ENCODE data around the gene C6orf89.

C6orf89 gene

DNA sequence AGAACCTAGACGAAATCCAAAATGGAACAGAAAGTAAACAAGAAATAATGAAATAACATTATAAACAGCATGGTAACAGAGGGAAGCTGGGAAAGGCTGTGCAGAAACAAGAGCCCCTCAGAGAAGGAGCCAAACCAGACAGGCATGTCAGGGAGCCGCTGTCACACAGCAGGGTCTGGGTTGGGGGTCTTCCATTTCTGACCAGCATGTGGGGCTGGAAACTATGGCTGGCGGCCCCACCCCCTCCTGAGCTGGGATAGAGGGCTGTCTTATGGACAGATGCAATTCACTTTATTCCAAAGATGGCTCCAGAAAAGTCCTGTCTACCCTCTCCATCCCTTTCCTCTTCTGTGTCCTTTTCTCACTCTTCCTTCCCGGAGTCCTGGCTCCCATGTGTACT lies 27.3 kb downstream of the C6orf89 start:
- H4K20me1 ChIP-seq (ENCODE audit: insufficient read depth, low read length), result peaks cover 5% of the 10 kb centered on the region; the same call in 1 of the 2 replicates
- DNase-seq, result no peak
- no peaks in the 10 kb centered on the region for H3K79me2 ChIP-seq (ENCODE audit: low read length)
- H2AFZ ChIP-seq (ENCODE audit: low read length), result no peak overlapping the region
- TF ChIP-seq, protein P1, sequence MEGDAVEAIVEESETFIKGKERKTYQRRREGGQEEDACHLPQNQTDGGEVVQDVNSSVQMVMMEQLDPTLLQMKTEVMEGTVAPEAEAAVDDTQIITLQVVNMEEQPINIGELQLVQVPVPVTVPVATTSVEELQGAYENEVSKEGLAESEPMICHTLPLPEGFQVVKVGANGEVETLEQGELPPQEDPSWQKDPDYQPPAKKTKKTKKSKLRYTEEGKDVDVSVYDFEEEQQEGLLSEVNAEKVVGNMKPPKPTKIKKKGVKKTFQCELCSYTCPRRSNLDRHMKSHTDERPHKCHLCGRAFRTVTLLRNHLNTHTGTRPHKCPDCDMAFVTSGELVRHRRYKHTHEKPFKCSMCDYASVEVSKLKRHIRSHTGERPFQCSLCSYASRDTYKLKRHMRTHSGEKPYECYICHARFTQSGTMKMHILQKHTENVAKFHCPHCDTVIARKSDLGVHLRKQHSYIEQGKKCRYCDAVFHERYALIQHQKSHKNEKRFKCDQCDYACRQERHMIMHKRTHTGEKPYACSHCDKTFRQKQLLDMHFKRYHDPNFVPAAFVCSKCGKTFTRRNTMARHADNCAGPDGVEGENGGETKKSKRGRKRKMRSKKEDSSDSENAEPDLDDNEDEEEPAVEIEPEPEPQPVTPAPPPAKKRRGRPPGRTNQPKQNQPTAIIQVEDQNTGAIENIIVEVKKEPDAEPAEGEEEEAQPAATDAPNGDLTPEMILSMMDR (IDR thresholded peaks at IDR 0.05; ENCODE audit: low read length), result no peak
- TF ChIP-seq EZH2phosphoT487 (IDR thresholded peaks at IDR 0.05; ENCODE audit: low read length) (no peak), EZH2 (optimal IDR thresholded peaks at IDR 0.05; ENCODE audit: low read depth, low read length) (no peak)
- H3K27me3 ChIP-seq (replicated peaks; ENCODE audit: insufficient read depth, low read length), result no peaks in the 10 kb centered on the region
- no peaks in the 10 kb centered on the region; the same call in 1 of the 2 replicates for H3K36me3 ChIP-seq (replicated peaks; ENCODE audit: insufficient read depth, low read length)
- peak overlapping the region; percentile 17 for H3K4me2 ChIP-seq (ENCODE audit: low read depth, low read length)
- no peak overlapping the region for H3K9ac ChIP-seq (ENCODE audit: low read length)
- H3K9me3 ChIP-seq (replicated peaks; ENCODE audit: insufficient read depth, low read length), result no peaks in the 10 kb centered on the region
- H3F3A ChIP-seq (ENCODE audit: insufficient read depth, low read length), result peaks cover 15% of the 10 kb centered on the region
- no peak overlapping the region; the same call in 1 of the 2 replicates for H3K27ac ChIP-seq (ENCODE audit: low read length)
- peaks cover 22% of the 10 kb centered on the region for H3K4me1 ChIP-seq (ENCODE audit: low read length)
- H3K9me2 ChIP-seq (replicated peaks; ENCODE audit: insufficient read depth, low read length), result no peaks in the 10 kb centered on the region
- no peak overlapping the region for H3K4me3 ChIP-seq (ENCODE audit: low read length)

DNA sequence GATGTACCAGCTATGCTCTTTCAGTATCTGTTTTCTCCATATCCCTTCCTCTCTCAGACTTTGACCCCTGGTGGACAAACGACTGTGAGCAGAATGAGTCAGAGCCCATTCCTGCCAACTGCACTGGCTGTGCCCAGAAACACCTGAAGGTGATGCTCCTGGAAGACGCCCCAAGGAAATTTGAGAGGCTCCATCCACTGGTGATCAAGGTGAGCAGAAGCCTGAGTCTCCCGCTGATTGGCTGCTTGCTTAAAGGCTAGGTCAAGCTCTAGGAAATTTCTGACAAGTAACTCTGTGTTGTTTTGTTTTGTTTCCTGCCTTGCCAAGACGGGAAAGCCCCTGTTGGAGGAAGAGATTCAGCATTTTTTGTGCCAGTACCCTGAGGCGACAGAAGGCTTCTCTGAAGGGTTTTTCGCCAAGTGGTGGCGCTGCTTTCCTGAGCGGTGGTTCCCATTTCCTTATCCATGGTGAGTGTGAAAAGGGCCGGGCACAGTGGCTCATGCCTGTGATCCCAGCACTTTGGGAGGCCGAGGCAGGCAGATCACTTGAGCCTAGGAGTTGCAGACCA lies 28.6 kb downstream of the C6orf89 start:
- H3K79me2 ChIP-seq (ENCODE audit: low read length), result no peaks in the 10 kb centered on the region
- peaks cover 5% of the 10 kb centered on the region; the same call in 1 of the 2 replicates for H4K20me1 ChIP-seq (ENCODE audit: insufficient read depth, low read length)
- H3K9me3 ChIP-seq (replicated peaks; ENCODE audit: insufficient read depth, low read length), result no peaks in the 10 kb centered on the region
- no peak overlapping the region for H3K4me2 ChIP-seq (ENCODE audit: low read depth, low read length)
- no peak overlapping the region for H3K27ac ChIP-seq (ENCODE audit: low read length)
- H2AFZ ChIP-seq (ENCODE audit: low read length), result no peak overlapping the region
- H3K4me3 ChIP-seq (ENCODE audit: low read length), result no peak overlapping the region
- H3K36me3 ChIP-seq (replicated peaks; ENCODE audit: insufficient read depth, low read length), result no peaks in the 10 kb centered on the region; the same call in 1 of the 2 replicates
- peaks cover 22% of the 10 kb centered on the region for H3K4me1 ChIP-seq (ENCODE audit: low read length)
- H3K9me2 ChIP-seq (replicated peaks; ENCODE audit: insufficient read depth, low read length), result no peaks in the 10 kb centered on the region
- DNase-seq, result no peak
- no peak overlapping the region for H3K9ac ChIP-seq (ENCODE audit: low read length)
- H3F3A ChIP-seq (ENCODE audit: insufficient read depth, low read length), result peaks cover 15% of the 10 kb centered on the region
- TF ChIP-seq EZH2 (optimal IDR thresholded peaks at IDR 0.05; ENCODE audit: low read depth, low read length) (no peak), EZH2phosphoT487 (IDR thresholded peaks at IDR 0.05; ENCODE audit: low read length) (no peak)
- TF ChIP-seq, protein P1 (IDR thresholded peaks at IDR 0.05; ENCODE audit: low read length), result no peak
- H3K27me3 ChIP-seq (replicated peaks; ENCODE audit: insufficient read depth, low read length), result no peaks in the 10 kb centered on the region

DNA sequence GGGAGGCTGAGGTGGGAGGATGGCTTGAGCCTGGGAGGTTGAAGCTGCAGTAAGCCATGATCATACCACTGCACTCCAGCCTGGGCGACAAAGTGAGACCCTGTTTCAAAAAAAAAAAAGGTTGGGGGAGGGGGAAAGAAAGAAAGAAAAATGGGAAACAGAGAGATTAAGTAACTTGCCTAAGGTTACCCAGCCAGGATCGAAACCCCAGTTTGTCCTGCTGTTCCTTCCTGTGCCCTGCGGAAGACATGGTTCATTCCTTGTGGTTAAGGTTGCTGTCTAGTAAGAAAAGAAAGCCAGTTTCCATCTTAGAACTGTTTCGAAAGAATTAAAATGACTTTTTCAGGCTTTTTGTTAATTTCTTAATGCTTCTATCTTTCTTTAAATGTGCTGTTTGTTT lies 29.8 kb downstream of the C6orf89 start:
- H3F3A ChIP-seq (ENCODE audit: insufficient read depth, low read length), result peaks cover 15% of the 10 kb centered on the region

More for the DNA sequence above, 29.8 kb downstream of the C6orf89 start:
- Histone ChIP-seq H3K36me3 (replicated peaks; ENCODE audit: insufficient read depth, low read length) (no peaks in the 10 kb centered on the region), H3K9me3 (replicated peaks; ENCODE audit: insufficient read depth, low read length) (no peaks in the 10 kb centered on the region), H3K9me2 (replicated peaks; ENCODE audit: insufficient read depth, low read length) (no peaks in the 10 kb centered on the region), H4K20me1 (ENCODE audit: insufficient read depth, low read length) (peaks cover 5% of the 10 kb centered on the region; the same call in 1 of the 2 replicates), H3K27me3 (replicated peaks; ENCODE audit: insufficient read depth, low read length) (no peaks in the 10 kb centered on the region), H3K4me2 (ENCODE audit: low read depth, low read length) (no peak overlapping the region), H3K9ac (ENCODE audit: low read length) (no peak overlapping the region), H3K27ac (ENCODE audit: low read length) (no peak overlapping the region), H3K4me3 (ENCODE audit: low read length) (no peak overlapping the region), H2AFZ (ENCODE audit: low read length) (no peak overlapping the region), H3K79me2 (ENCODE audit: low read length) (no peaks in the 10 kb centered on the region), H3K4me1 (ENCODE audit: low read length) (peaks cover 22% of the 10 kb centered on the region)
- no peak for TF ChIP-seq EZH2phosphoT487 (IDR thresholded peaks at IDR 0.05; ENCODE audit: low read length)
- TF ChIP-seq, protein P1 (IDR thresholded peaks at IDR 0.05; ENCODE audit: low read length), result no peak
- TF ChIP-seq EZH2 (optimal IDR thresholded peaks at IDR 0.05; ENCODE audit: low read depth, low read length), result no peak
- DNase-seq, result no peak
